GM12891 (cell line): ENCODE data around the gene WDTC1.

ENCODE experiments used
- PAX5 ChIP-seq: IDR thresholded peaks from 2 replicates; pipeline ENCODE4 v1.6.1; 2011; ENCODE audit warnings: low read length, moderate library complexity, mild to moderate bottlenecking; ENCODE audit not compliant: insufficient read depth, severe bottlenecking
- POLR2A ChIP-seq: IDR thresholded peaks from 2 replicates; pipeline ENCODE4 v1.6.1; 2011; ENCODE audit warnings: low read depth, low read length, control low read depth
- POLR2AphosphoS5 ChIP-seq: IDR thresholded peaks from 2 replicates; pipeline ENCODE4 v1.6.1; 2011; ENCODE audit warnings: low read depth, low read length, control low read depth
- POU2F2 ChIP-seq: IDR thresholded peaks from 2 replicates; pipeline ENCODE4 v1.6.1; 2011; ENCODE audit warnings: low read depth, mild to moderate bottlenecking, control low read depth, low read length, moderate library complexity
- SPI1 ChIP-seq: IDR thresholded peaks from 2 replicates; pipeline ENCODE4 v1.6.1; 2011; ENCODE audit warnings: low read depth, low read length, control low read depth
- TAF1 ChIP-seq: IDR thresholded peaks from 2 replicates; pipeline ENCODE4 v1.6.1; 2011; ENCODE audit warnings: low read depth, low read length, control low read depth

DNA sequence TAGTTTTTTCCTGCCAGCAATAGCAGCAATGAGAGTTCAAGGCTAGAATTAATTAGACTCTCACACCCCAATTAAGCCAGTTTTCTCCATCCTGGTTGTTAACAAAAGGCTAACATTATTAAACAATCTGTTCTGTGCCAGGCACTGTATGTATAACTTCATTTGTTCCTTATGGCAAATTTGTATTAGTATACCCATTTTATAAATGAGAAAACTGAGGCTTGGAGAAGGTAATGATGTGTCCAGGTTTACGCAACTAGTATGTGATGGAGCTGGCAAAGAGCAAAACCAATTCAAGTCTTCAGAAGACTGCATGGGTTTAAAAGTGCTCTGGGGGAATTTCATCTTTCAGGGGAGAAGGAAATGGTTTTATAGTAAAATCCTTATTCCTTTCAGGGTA lies 41.2 kb upstream of the WDTC1 start:
- TF ChIP-seq POLR2AphosphoS5 (no peak), POLR2A (no peak), TAF1 (no peak), POU2F2 (no peak), PAX5 (no peak), SPI1 (no peak)
